ENCODE measurements around the gene ETV3. TPM values are rescaled to one million over a fixed set of nuclear protein-coding genes. Genes with fewer than 3 reads are reported as not detected.

ETV3 gene
- total and polyA plus RNA-seq, 2 of the 8 experiments (the other 6 are each of a cell fraction or from before 2014, with no cell fraction given): 6.0 to 23.8 TPM

DNA sequence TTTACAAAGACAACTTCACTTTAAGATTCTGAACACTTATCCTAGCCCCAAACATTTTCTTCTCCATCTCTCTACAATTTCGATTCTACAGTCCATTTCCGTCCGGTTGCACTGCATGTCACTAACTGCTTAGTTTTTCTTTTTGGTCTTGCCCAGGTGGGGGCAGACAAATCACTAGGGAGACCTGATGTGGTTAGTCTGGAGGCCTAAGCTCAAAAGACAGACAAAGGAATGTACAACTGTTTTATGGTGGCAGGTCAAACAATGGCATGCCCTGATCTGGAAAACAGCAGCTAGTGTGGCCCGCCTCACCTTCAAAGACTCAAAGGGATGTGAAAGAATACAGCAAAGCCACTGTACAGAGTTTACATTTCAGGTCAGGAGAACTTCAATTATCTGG, 3.8 kb downstream of the ETV3 start (continued):
- TF ChIP-seq, protein P1, sequence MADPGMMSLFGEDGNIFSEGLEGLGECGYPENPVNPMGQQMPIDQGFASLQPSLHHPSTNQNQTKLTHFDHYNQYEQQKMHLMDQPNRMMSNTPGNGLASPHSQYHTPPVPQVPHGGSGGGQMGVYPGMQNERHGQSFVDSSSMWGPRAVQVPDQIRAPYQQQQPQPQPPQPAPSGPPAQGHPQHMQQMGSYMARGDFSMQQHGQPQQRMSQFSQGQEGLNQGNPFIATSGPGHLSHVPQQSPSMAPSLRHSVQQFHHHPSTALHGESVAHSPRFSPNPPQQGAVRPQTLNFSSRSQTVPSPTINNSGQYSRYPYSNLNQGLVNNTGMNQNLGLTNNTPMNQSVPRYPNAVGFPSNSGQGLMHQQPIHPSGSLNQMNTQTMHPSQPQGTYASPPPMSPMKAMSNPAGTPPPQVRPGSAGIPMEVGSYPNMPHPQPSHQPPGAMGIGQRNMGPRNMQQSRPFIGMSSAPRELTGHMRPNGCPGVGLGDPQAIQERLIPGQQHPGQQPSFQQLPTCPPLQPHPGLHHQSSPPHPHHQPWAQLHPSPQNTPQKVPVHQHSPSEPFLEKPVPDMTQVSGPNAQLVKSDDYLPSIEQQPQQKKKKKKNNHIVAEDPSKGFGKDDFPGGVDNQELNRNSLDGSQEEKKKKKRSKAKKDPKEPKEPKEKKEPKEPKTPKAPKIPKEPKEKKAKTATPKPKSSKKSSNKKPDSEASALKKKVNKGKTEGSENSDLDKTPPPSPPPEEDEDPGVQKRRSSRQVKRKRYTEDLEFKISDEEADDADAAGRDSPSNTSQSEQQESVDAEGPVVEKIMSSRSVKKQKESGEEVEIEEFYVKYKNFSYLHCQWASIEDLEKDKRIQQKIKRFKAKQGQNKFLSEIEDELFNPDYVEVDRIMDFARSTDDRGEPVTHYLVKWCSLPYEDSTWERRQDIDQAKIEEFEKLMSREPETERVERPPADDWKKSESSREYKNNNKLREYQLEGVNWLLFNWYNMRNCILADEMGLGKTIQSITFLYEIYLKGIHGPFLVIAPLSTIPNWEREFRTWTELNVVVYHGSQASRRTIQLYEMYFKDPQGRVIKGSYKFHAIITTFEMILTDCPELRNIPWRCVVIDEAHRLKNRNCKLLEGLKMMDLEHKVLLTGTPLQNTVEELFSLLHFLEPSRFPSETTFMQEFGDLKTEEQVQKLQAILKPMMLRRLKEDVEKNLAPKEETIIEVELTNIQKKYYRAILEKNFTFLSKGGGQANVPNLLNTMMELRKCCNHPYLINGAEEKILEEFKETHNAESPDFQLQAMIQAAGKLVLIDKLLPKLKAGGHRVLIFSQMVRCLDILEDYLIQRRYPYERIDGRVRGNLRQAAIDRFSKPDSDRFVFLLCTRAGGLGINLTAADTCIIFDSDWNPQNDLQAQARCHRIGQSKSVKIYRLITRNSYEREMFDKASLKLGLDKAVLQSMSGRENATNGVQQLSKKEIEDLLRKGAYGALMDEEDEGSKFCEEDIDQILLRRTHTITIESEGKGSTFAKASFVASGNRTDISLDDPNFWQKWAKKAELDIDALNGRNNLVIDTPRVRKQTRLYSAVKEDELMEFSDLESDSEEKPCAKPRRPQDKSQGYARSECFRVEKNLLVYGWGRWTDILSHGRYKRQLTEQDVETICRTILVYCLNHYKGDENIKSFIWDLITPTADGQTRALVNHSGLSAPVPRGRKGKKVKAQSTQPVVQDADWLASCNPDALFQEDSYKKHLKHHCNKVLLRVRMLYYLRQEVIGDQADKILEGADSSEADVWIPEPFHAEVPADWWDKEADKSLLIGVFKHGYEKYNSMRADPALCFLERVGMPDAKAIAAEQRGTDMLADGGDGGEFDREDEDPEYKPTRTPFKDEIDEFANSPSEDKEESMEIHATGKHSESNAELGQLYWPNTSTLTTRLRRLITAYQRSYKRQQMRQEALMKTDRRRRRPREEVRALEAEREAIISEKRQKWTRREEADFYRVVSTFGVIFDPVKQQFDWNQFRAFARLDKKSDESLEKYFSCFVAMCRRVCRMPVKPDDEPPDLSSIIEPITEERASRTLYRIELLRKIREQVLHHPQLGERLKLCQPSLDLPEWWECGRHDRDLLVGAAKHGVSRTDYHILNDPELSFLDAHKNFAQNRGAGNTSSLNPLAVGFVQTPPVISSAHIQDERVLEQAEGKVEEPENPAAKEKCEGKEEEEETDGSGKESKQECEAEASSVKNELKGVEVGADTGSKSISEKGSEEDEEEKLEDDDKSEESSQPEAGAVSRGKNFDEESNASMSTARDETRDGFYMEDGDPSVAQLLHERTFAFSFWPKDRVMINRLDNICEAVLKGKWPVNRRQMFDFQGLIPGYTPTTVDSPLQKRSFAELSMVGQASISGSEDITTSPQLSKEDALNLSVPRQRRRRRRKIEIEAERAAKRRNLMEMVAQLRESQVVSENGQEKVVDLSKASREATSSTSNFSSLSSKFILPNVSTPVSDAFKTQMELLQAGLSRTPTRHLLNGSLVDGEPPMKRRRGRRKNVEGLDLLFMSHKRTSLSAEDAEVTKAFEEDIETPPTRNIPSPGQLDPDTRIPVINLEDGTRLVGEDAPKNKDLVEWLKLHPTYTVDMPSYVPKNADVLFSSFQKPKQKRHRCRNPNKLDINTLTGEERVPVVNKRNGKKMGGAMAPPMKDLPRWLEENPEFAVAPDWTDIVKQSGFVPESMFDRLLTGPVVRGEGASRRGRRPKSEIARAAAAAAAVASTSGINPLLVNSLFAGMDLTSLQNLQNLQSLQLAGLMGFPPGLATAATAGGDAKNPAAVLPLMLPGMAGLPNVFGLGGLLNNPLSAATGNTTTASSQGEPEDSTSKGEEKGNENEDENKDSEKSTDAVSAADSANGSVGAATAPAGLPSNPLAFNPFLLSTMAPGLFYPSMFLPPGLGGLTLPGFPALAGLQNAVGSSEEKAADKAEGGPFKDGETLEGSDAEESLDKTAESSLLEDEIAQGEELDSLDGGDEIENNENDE (IDR thresholded peaks at IDR 0.05; ENCODE audit: insufficient replicate concordance, low read length): no peak
- TF ChIP-seq SP1 (IDR thresholded peaks at IDR 0.05; ENCODE audit: low read depth, low read length): no peak
- TF ChIP-seq POLR2AphosphoS5 (IDR thresholded peaks at IDR 0.05; ENCODE audit: low read depth, low read length): no peak
- no peak for TF ChIP-seq RAD21 (IDR thresholded peaks at IDR 0.05 in 1 of 2, conservative IDR thresholded peaks at IDR 0.05 in 1 of 2; ENCODE audit: low read depth in 2 of 2, low read length in 2 of 2)

Measured in H1 (cell line).